HG03097 (cell line): ENCODE results near the gene GPR31.
"Not testable (repeated sequence)": the region's sequence is repeated elsewhere in the genome, so short reads cannot be mapped to it uniquely, and the experiment has no call there.

Experiments
- ATAC-seq: cut with Tn5 transposase; IDR thresholded peaks from one replicate; pipeline ENCODE4 v1.9.1; 2021; ENCODE audit not compliant: unreplicated experiment, low FRiP score

Gene GPR31

DNA sequence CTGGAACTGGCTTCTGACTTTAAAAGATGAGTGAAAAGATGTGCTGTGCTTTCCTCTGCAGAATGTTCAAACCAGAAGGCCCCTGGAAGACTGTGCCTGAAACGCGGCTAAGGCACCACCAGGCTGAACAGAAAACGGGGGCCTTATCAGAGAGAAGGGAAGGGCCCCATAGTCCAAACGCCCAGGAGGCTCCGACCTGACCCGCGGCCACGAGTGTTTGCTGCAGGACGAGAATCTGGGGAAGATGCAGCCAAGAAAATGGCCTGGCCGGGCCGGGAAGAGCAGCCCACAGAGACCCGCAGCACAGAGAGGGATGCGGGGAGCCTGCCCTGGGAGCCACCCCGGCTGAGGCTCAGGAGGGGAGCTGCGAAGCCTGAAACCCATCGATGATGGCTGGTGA, 10.5 kb upstream of the GPR31 start:
- not testable (repeated sequence) for ATAC-seq

GRCh38 chr6:167167699-167168098, 9.9 kb upstream of the GPR31 start:
- ATAC-seq: not testable (repeated sequence)

- ATAC-seq: no peak
These were observed 8.2 kb upstream of the GPR31 start for GRCh38 chr6:167165858-167166471.

DNA sequence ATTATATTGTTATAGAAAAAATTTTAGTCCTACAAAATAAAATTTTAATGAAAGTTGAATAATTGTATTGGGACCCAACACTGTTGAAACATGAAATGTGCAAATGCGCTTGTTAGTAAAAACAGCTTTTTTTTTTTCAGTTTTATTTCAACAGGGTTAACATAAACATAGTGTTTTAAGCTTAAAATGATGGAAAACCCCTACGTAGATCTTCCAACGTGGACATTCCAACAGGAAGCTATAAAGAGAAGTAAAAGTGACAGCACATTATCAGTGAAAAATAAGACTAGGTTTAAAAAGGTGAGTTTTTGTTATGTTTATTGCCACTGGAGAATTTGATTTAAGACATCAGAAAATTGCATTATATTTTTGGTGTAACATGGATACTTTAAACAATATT, 6.5 kb upstream of the GPR31 start:
- no peak for ATAC-seq

GRCh38 chr6:167163476-167164011, 5.8 kb upstream of the GPR31 start:
- no peak for ATAC-seq

- ATAC-seq: no peak
These were observed 4.8 kb upstream of the GPR31 start for GRCh38 chr6:167162591-167162990.

- no peak for ATAC-seq
These were observed 4.2 kb upstream of the GPR31 start for GRCh38 chr6:167161851-167162467.

- ATAC-seq: no peak
These were observed 366 bp downstream of the GPR31 start for GRCh38 chr6:167157414-167157813.

DNA sequence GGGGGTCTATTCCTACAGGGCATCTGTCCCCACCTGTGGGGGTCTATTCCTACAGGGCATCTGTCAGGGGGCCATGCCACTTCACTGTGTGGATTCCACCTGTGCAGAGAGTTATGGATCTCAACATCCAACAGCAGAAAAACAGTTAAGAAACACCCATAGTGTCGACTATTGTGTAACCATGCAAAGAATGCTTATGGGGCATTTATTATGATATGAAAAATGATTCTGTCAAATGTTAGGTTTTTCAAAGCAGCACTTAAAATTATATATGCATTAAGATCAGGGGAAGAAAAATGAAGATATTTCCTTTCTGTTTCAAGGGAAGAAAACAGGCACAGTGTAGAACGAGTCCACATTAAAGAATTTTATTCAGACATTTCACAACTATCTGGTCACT, 2.9 kb downstream of the GPR31 start:
- ATAC-seq: no peak

- no peak for ATAC-seq
These were observed 3.5 kb downstream of the GPR31 start for GRCh38 chr6:167154291-167154690.

DNA sequence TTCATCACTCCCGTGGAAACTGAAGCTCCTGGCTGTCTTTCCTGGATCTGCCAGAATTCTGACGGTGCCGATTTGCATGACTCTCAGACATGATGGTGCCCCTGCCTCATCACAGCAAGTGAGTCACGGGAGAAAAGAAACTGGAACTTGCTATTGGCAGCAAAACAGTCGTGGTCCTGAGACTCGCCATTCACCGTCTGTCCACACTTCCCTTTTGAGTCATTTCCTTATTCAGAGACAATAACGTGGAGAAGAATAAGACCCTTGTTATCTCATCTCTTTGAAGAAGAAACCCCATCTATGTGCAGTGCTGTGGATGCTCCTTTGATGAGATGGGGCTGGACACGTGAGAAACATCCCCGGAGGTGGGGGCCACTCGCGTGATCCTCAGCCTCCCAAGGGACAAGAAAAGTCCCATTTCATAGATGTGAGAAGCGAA, 4.2 kb downstream of the GPR31 start:
- peak; percentile 41 for ATAC-seq

GRCh38 chr6:167152862-167153261, 4.9 kb downstream of the GPR31 start:
- no peak for ATAC-seq

DNA sequence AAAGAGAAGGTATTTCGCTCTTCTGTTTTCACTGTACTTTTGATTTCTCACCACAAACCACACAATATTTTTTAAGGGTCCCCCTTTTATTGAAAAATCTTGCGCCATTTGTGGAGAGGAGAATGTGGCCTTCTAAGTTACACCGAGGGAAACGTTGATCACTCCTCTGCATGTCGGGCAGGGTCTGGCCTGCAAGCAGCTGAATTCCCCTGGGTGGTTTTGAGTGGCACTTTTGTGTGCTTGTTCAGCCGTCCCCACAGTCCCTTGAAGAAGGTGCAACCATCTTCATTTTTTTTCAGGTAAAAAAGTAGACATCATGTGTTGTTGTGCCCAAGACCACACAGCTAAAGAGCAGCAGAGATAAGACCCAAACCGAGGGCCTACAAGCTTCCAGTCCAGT, 6.1 kb downstream of the GPR31 start:
- ATAC-seq: no peak

DNA sequence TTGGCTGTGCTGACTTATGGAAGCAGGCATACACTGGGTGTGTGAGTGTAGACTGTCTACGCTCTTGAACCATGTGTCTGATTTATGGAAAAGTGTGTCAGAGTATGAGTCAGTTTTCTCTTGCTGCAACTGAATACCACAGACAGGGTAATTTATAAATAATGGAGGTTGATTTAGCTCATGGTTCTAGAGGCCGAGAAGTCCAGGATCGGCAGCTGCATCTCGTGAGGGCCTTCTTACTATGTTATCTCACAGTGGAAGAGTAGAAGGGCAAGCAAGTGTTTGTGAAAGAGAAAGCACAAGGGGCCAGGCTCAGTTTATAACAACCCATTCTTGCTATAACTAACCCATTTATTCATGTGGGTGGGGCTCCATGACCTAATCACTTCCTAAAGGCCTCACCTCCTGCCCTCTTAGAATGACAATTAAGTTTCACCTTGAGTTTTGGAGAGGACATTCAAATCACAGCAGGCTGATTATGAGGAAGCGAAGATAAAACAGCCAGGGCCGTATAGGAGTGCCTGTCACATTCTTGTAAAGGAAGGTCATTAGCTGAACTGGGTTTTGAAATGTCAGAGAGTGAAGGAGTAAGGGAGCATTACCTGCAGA, 6.7 kb downstream of the GPR31 start:
- ATAC-seq: peak; percentile 40

GRCh38 chr6:167148997-167149396, 8.8 kb downstream of the GPR31 start:
- no peak for ATAC-seq

GRCh38 chr6:167148021-167148420, 9.8 kb downstream of the GPR31 start:
- ATAC-seq: no peak

GRCh38 chr6:167146977-167147376, 10.8 kb downstream of the GPR31 start:
- no peak for ATAC-seq

GRCh38 chr6:167146135-167146534, 11.6 kb downstream of the GPR31 start:
- no peak for ATAC-seq

DNA sequence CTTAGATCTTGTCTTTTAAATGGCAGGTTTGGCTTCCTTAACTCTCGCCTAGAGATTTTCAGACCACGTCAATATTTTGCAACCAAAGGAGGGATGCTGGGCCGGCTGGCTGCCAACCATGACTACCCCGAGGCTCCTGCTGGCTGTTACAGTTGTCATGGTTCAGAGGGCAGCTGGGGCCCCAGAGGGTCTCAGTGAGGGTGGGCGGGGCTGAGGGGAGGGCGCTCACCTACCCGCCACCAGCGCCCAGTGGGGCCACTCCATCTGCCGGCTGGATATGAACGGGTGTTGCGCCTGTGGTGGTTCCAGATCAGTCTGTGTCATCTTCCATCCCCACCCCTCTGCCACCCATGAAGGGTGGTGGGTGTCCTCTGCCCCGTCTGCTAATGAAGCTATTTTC, 12.3 kb downstream of the GPR31 start:
- ATAC-seq: no peak

GRCh38 chr6:167143041-167143440, 14.7 kb downstream of the GPR31 start:
- ATAC-seq: no peak

DNA sequence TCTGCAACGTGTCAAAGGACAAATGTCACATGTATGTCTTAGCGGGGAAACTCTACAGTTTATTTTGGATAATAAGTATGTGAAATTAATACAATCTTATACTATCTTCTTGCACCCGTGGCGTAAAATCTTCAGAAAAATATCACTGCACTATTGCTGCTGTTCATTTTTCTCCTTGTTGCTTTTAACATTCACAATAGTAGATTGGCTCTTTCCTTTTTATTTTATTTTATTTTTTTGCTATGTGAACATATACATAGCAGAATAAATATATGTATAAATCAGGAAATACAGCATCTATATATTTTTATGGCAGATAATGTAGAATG, 15.4 kb downstream of the GPR31 start:
- ATAC-seq: no peak
